Endothelial cell of umbilical vein (primary cell): Measurements from ENCODE around the gene CACNB3. TPM values are rescaled to one million over a fixed set of nuclear protein-coding genes. Genes with fewer than 3 reads are reported as not detected.

Experiments
- BruUV-seq: library from RNA; stranded (reverse); fragments of 400-500 nt; replicated peaks from 2 replicates; lab custom pipeline; 2021; lab: Mats Ljungman, UMichigan
- CTCF ChIA-PET: fragments of 300-600, 350-600 bp; sonication (Branson Sonifier 250); formaldehyde crosslinking; loops from one replicate; lab custom pipeline; 2021; ENCODE audit warnings: antibody characterized with exemption, inconsistent platforms; lab: Charles Lee
- POLR2A ChIA-PET: fragments of 300-600, 350-600 bp; sonication (Branson Sonifier 250); formaldehyde crosslinking; loops from one replicate; lab custom pipeline; 2021; ENCODE audit warnings: antibody characterized with exemption, inconsistent platforms; lab: Charles Lee
- DNase-seq: peaks from one replicate; pipeline ENCODE4 v3.0.0-alpha.2; 2011; ENCODE audit warnings: low read depth, low spot score
- FAIRE-seq: peaks from 2 replicates; lab custom pipeline; 2011; peaks lifted over from hg19 to GRCh38; lab: Jason Lieb, UNC
- H2AFZ ChIP-seq: 2 replicates; pipeline ENCODE4 v1.6.0; 2012; ENCODE audit warnings: low read depth, low read length, control low read depth, inconsistent platforms
- H3K27ac ChIP-seq: 2 replicates; pipeline ENCODE4 v1.5.1; 2011; ENCODE audit warnings: low read depth, mild to moderate bottlenecking, control low read depth, low read length, moderate library complexity; ENCODE audit not compliant: insufficient read depth
- H3K27me3 ChIP-seq, 2 experiments: 2 replicates each; pipeline versions ENCODE4 v1.6.0 to v1.6.1; 2011; ENCODE audit warnings: low read length in 2 of 2, mixed read lengths in 1 of 2; ENCODE audit not compliant: control insufficient read depth in 2 of 2, insufficient read depth in 2 of 2
- H3K36me3 ChIP-seq, 2 experiments: 2 replicates in 1 of 2; 3 replicates in 1 of 2; pipeline ENCODE4 v1.5.1; 2011; ENCODE audit warnings: low read length in 2 of 2, mild to moderate bottlenecking in 1 of 2, moderate library complexity in 1 of 2; ENCODE audit not compliant: control insufficient read depth in 2 of 2, insufficient read depth in 2 of 2; ENCODE audit errors: extremely low read depth in 1 of 2
- H3K4me1 ChIP-seq: 3 replicates; pipeline ENCODE4 v1.5.1; 2011; ENCODE audit warnings: mild to moderate bottlenecking, low read length; ENCODE audit not compliant: control insufficient read depth, insufficient read depth; ENCODE audit errors: extremely low read depth
- H3K4me2 ChIP-seq: 2 replicates; pipeline ENCODE4 v1.6.1; 2011; ENCODE audit warnings: low read length, control low read depth, mixed read lengths; ENCODE audit not compliant: insufficient read depth
- H3K4me3 ChIP-seq, 3 experiments: fragments of 200-600 bp in 1 of 3; sonication (generic), shearing (Covaris generic) in 1 of 3; replicated peaks in 1 of 3; 2 replicates each; pipeline ENCODE4 v1.5.1; 2011 to 2016; ENCODE audit warnings: control low read depth in 3 of 3, low read length in 3 of 3, mild to moderate bottlenecking in 2 of 3, inconsistent platforms in 1 of 3, low read depth in 1 of 3, moderate library complexity in 1 of 3; ENCODE audit not compliant: insufficient read depth in 1 of 3
- H3K79me2 ChIP-seq: 2 replicates; pipeline ENCODE4 v1.6.0; 2012; ENCODE audit warnings: low read length, inconsistent platforms; ENCODE audit not compliant: control insufficient read depth, insufficient read depth
- H3K9ac ChIP-seq: replicated peaks from 2 replicates; pipeline ENCODE3; 2011; ENCODE audit warnings: low read length, control low read depth; ENCODE audit not compliant: insufficient read depth; ENCODE audit errors: extremely low read depth
- H3K9me1 ChIP-seq: replicated peaks from 3 replicates; pipeline ENCODE4 v1.6.0; 2011; ENCODE audit warnings: mild to moderate bottlenecking, low read length; ENCODE audit not compliant: control insufficient read depth, insufficient read depth; ENCODE audit errors: extremely low read depth
- H3K9me3 ChIP-seq: replicated peaks from 2 replicates; pipeline ENCODE4 v1.5.1; 2012; ENCODE audit warnings: low read length, inconsistent platforms; ENCODE audit not compliant: control insufficient read depth, insufficient read depth
- H4K20me1 ChIP-seq: replicated peaks from 2 replicates; pipeline ENCODE3; 2011; ENCODE audit warnings: mild to moderate bottlenecking, low read length; ENCODE audit not compliant: control insufficient read depth, insufficient read depth; ENCODE audit errors: extremely low read depth
- CTCF ChIP-seq, 2 donors: IDR thresholded peaks; 1 replicate in 1 of 2; 2 replicates in 1 of 2; pipeline ENCODE4 v1.5.1; 2011; ENCODE audit warnings: low read length in 2 of 2, mild to moderate bottlenecking in 2 of 2, moderate library complexity in 2 of 2, control low read depth in 1 of 2, inconsistent platforms in 1 of 2, low read depth in 1 of 2; ENCODE audit not compliant: insufficient read depth in 1 of 2; ENCODE audit errors: extremely low read depth in 1 of 2
- EZH2 ChIP-seq: IDR thresholded peaks from 2 replicates; pipeline ENCODE4 v1.6.1; 2012; ENCODE audit warnings: borderline replicate concordance, low read depth, mild to moderate bottlenecking, moderate library complexity, low read length, inconsistent platforms; ENCODE audit not compliant: severe bottlenecking
- FOS ChIP-seq: IDR thresholded peaks from 2 replicates; pipeline ENCODE4 v1.6.1; 2011; ENCODE audit warnings: mild to moderate bottlenecking, low read length, moderate library complexity, borderline replicate concordance; ENCODE audit not compliant: insufficient read depth
- GATA2 ChIP-seq: IDR thresholded peaks from 2 replicates; pipeline ENCODE4 v1.7.0; 2011; ENCODE audit warnings: low read depth, mild to moderate bottlenecking, moderate library complexity, mixed read lengths, low read length; ENCODE audit not compliant: insufficient read length, insufficient read depth
- JUN ChIP-seq: IDR thresholded peaks from 2 replicates; pipeline ENCODE4 v1.6.1; 2011; ENCODE audit warnings: borderline replicate concordance, low read depth; ENCODE audit not compliant: insufficient read length, insufficient read depth
- MAX ChIP-seq: IDR thresholded peaks from 2 replicates; pipeline ENCODE4 v1.6.1; 2011; ENCODE audit not compliant: insufficient read depth, insufficient read length
- MYC ChIP-seq: IDR thresholded peaks from one replicate; pipeline ENCODE4 v1.6.1; 2011; ENCODE audit warnings: mild to moderate bottlenecking, low read depth, low read length
- POLR2A ChIP-seq: IDR thresholded peaks from 2 replicates; pipeline ENCODE4 v1.6.1; 2012; ENCODE audit warnings: low read depth, mild to moderate bottlenecking, control low read depth, low read length
- POLR2AphosphoS5 ChIP-seq: IDR thresholded peaks from 2 replicates; pipeline ENCODE4 v1.6.1; 2012; ENCODE audit warnings: low read depth, mild to moderate bottlenecking, control low read depth, low read length, moderate library complexity; ENCODE audit not compliant: insufficient read depth
- dilution Hi-C: fragments of 300-500 bp; cut with MboI; formaldehyde crosslinking; loops from one replicate; pipeline ENCODE4 v1.15.0; 2019; ENCODE audit warnings: low sequenced_read_pairs; ENCODE audit not compliant: extremely low pct_ligation_motif_present
- intact Hi-C: fragments of 100-400 bp; cut with micrococcal nuclease; formaldehyde crosslinking; loops from one replicate; pipeline ENCODE4 v1.10.0; 2022
- polyA plus RNA-seq, 4 experiments: library from polyadenylated mRNA; depleted of rRNA in 3 of 4; stranded (reverse) in 3 of 4; unstranded in 1 of 4; fragments of >200 nt; gene quantifications; 2 replicates each; pipeline versions ENCODE4 v1.2.1 to v1.2.3, GENCODE V29; 2011 to 2012; ENCODE audit warnings: missing spikeins in 1 of 4
- total RNA-seq: library from RNA; stranded (reverse); gene quantifications from 2 replicates; pipeline ENCODE4 v1.2.3, GENCODE V29; 2021

The CACNB3 gene
- total and polyA plus RNA-seq, 2 donors (not counting 3 experiments of a cell fraction or from before 2014, with no cell fraction given): 37.4 to 61.8 TPM

- H3K9ac ChIP-seq: no peak overlapping the region
- POLR2A ChIA-PET: no interaction called here
- no peaks in the 10 kb centered on the region for H3K9me1 ChIP-seq
- H3K4me2 ChIP-seq: no peak overlapping the region
- no peaks in the 10 kb centered on the region for H3K79me2 ChIP-seq
- no TSS peak for BruUV-seq
- H3K4me1 ChIP-seq: peaks cover 11% of the 10 kb centered on the region
- FAIRE-seq: no peak
- DNase-seq: no peak
- H3K27ac ChIP-seq: no peak overlapping the region
- H4K20me1 ChIP-seq: no peaks in the 10 kb centered on the region
- dilution Hi-C loops: no loop called here
- H2AFZ ChIP-seq: no peak overlapping the region
- TF ChIP-seq GATA2: no peak
- no peak for TF ChIP-seq JUN
- no peak for TF ChIP-seq CTCF (IDR thresholded peaks at IDR 0.05; ENCODE audit: extremely low read depth in 1 of 2, insufficient read depth in 1 of 2, low read depth in 1 of 2, low read length in 2 of 2)
- TF ChIP-seq POLR2A: no peak
- TF ChIP-seq MYC: no peak
- TF ChIP-seq POLR2AphosphoS5: no peak
- no peak for TF ChIP-seq FOS
- no peak for TF ChIP-seq EZH2
- no peak for TF ChIP-seq MAX
- H3K4me3 ChIP-seq: no peak overlapping the region
- no peaks in the 10 kb centered on the region for H3K9me3 ChIP-seq
- peaks cover 0 to 6% of the 10 kb centered on the region in 2 experiments for H3K36me3 ChIP-seq
- intact Hi-C loops: no loop called here
- peaks cover 17% of the 10 kb centered on the region in 2 experiments for H3K27me3 ChIP-seq
- CTCF ChIA-PET: interaction anchor here (1.5 to 9.2 kb wide), 2 partner anchors 8 to 43 kb away, joined by 8 to 96 read pairs; partner anchors contain the start of gene DDX23
Measured at GRCh38 chr12:48861111-48861510, 42.8 kb downstream of the CACNB3 start.
